GDM1 (cell line): ENCODE results near the gene DHX29.

ENCODE experiments used
- DNase-seq: peaks from one replicate; lab custom pipeline; 2025; lab: John Stamatoyannopoulos, UW

The DHX29 gene

DNA sequence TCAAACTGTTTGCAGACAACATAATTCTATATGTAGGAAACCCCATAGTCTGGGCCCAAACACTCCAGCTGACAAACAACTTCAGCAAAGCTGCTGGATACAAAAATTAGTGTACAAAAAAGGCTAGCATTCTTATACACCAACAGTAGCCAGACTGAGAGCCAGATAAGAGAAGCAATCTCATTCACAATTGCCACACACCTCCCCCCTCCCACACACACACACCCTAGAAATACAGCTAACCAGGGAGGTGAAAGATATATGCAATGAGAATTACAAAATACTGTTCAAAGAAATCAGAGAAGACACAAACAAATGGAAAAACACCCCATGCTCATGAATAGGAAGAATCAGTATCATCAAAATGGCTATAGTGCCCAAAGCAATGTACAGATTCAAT lies 9.3 kb upstream of the DHX29 start:
- no peak for DNase-seq

DNA sequence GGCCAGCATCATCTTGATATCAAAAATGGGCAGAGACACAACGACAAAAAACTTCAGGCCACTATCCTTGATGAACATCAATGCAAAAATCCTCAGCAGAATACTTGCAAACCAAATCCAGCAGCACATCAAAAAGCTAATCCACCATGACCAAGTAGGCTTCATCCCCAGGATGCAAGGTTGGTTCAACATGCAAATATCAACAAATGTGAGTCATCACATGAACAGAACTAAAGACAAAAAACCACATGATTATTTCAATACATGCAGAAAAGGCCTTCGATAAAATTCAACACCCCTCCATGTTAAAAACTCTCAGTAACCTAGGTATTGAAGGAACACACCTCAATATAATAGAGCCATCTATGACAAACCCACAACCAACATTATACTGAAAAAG lies 8.8 kb upstream of the DHX29 start:
- DNase-seq, result no peak

DNA sequence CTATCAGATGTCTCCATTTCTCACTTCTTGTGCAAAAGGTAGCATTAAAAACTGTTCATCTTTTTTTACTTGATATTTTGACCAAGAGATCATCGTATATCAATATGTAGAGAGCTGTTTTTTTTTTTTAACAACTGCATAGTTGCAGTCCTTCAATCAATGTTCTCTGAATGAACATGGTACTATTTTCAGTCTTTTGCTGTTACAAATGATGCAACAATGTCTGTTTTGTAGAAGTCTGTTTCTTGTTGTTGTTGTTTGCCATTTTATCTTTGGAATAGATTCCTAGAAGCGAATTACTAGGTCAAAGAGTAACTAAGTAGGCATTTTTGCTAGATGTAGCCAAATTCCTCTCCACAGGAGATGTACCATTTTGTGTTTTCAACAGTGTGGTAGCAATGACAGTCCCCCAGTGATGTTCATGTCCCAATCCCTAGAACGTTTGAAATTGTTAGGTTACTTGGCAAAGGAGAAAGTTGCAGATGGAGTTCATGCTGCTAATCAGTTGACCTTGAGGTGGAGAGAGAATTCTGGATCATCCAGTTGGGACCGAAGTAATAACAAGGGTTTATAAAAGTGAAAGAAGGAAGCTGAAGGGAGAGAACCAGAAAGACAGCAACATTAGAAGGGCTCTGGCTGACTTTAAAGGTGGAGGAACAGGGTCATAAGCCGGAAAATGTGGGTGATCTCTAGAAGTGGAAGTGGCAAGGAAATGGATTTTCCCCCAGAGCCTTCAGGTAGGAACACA lies 6.5 kb upstream of the DHX29 start:
- DNase-seq, result no peak

DNA sequence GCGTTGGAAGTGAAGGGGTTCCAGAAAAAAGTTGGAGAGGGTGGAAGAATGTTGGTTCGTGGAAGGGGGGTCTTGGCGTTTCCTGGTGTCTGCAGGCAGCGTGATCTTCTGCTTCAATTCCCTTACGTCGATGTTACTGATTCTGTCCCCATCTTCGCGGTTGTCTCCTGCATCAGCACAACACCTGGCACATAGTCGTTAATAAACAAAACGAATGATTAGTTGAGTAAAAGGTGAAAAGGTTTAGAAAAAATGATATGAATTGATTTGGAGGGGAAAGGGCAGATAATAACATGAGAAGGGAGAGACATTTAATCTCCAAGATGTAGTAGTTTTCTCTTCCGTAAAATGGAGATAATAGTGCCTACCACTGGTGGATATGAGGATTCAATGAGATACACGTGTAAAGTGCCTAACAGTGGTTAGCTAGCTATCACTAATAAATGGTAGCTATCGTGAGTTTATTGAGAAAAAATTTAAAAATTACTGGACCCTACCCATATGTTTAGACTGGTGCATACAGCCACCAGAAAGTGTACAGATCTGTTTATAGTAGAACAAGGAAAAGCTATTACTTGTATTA lies 851 bp upstream of the DHX29 start:
- no peak for DNase-seq

DNA sequence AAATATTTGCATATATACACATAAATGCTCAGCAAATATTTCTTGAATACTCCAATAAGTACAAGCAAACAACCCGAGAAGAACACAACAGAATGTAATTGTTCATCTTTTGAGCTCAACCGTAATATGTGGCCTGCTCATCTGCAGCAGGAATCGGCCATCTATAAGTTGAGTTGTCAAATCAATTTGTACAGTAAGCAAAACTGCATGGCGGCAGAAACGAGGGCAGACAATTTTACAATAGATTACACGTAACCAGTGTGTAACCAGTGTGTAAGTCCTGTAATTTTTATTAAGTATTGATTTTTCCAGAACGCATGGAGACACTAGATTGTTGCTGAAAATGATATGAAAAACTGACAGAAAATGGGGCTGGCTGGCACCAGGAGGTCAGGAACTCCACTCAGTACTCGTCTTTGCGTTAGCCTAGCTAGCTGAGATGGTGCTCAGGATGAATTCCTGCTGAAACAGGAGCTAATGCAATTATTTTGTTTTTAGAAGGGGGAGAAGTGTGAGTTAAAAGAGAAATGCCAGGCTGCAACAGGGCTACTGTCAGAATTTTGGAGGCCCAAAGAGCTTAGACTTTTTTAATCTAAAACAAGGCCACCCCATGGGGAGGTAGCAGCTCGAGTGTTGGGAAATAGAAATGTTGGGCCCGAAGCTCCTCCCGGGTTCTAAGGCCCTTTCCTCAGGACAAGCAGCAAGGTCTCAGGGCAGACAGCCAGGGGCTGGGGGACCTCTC lies 682 bp downstream of the DHX29 start:
- DNase-seq, result no peak

DNA sequence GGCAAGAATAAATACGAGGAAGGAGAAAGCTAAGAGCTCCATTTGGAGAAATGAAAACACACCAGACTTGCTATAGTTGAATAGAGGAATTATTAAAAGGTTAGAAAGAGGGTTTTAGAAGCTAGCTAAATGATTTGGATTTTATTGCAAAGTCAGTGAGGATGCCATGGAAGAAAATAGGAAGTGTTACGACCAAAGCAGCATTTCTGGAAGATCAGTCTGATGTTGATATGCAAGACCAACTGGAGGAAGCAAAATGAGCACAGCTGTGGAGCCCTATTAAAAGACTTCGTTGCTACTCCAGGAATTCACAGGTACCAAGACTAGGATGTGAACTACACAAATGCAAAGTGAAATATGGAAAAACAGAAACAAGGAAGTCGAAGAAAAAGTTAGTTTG lies 2.1 kb downstream of the DHX29 start:
- DNase-seq, result no peak

DNA sequence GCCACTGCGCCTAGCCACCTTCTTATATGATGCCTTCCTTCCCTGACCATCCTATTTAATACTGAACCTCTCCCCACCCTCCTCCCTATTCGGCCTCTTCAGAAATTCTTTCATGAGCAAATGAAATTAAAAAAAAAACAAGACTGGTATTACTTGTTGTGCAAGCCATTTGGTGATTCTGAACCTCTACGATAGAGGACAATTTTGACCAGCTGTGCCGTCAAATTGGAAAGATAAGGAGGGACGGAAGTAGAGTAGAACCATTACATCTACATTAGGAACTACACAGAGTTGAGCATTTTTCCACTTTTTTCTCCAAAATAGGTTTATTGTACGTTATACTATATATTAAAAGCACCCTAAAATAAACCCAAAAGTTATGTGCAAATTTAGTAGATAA lies 2.9 kb downstream of the DHX29 start:
- DNase-seq, result no peak

DNA sequence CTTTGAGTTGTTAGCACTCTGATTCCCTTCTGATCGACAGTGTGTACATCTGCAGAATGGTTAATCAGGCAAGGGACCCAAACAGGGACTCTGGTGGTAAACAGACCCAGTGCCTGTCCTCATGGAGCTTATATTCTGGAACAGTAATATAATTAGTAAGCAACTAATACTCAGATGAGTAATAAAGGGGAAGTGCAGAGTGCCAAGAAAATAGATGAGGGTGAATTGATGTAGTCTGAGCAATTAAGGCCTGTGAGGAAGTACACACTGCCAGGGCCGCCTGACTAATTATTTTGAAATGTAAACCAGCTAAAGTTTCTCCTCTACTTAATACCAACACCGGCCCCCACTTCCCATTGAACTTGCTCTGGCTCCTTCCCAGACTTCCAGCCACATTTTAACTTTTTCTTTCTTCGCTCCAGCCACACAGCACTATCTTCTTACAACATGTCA lies 4.2 kb downstream of the DHX29 start:
- DNase-seq, result no peak

DNA sequence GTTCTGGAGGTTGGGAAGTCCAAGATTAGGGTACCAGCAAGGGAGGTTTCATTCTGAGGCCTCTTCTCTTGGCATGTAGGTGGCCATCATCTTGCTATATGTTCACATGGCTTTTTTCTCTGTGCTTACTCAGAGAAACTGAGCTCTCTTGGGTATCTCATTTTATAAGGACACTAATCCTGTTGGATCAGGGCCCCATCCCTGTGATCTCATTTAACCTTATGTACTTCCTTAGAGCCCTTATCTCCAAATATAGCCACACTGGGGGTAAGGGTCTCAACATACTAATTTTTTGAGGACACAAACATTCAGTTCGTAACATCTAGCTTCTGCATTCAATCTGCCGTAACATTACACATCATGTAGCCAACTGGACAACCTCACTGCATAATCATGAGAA lies 6.6 kb downstream of the DHX29 start:
- DNase-seq, result no peak

DNA sequence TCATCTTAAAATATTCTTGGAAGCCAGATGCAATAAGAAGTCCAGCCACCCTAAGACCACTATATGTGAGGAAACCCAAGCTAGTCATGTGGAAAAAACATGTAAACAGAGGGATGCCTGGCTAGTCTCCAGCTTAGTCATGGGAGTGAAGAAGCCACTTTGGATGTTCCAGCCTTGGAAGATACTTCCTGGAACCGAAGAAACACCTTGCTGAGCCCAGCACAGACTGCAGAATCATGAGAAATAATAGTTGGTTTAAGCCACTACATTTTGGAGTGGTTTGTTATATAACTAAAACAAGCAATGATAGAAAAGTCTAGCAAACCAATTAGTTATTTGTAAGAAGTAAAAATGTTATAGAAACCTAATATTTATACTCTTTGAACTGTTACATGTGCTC lies 12.6 kb downstream of the DHX29 start:
- no peak for DNase-seq

DNA sequence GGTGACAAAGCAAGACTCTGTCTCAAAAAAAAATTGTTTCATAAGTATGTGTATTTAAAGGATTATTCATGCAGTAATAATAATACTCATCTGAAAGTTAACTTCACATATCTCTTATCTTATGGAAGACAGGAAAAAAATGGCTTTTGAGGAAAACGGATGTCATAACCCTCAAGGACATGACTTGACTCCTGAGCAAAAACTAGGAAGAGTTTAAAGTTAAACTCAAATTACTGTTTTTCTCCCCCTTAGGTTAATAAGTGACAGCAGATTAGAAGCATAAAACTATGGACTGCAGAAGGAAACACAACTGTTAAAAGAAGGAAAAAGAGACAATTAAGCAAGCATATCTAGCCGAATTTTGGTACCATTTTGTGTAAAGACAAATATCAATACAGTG lies 16.5 kb downstream of the DHX29 start:
- no peak for DNase-seq

DNA sequence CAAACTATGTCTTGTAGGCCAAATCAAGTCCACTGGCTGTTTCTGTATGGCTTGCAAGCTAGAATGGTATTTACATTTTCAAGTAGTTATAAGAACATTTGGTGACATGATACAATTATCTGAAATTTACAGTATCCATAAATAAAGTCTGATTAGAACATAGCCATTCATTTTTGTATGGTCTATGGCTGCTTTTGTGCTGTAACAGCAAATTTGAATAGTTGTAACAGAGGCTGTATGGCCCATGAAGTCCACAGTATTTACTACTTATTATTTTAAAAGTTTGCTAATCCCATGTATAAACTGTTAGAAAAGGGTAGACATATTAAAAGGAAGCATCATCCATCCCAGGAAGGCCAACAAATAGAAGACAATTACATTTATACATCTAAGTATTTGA lies 17.7 kb downstream of the DHX29 start:
- no peak for DNase-seq

DNA sequence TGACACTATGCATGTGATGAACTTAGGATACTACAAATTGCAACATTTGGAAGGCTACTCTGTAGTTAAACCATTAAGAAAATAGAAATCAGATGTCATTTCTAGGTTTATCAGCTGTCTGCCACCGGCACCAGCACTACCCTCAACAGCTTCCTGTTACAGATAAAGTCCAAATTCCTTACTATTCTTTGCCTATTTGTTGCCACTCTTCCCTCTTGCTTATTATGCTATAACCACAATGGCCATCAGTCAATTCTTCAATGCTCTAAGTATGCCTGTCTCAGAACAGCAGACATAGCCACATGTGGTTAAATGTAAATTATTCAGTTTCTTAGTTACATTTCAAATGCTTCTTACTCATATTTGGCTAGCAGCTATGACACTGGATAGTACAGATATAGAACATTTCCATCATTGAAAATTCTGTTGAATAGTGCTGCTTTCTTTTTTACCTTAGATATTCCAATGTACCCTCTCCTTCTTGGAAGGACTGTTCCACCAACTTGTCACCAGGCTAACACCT lies 21.0 kb downstream of the DHX29 start:
- DNase-seq, result no peak

DNA sequence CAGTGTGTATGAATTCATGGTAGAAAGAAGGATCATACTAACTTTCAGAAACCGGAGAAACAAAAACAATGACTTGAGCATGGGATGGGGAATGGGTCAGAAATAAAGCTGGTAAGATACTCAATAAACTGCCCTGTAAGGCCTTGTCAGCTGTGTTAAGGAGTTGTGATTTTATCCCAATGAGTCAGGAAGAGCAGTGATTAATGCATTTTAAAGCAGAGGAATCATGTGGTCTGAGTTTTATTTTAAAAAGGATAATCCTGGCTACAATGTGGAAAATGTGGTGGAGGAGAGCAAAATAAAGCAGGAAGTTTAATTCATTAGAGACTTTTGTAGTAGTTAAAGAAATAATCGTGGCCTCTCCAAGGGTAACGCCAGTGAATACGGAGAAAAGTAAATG lies 28.7 kb downstream of the DHX29 start:
- no peak for DNase-seq

DNA sequence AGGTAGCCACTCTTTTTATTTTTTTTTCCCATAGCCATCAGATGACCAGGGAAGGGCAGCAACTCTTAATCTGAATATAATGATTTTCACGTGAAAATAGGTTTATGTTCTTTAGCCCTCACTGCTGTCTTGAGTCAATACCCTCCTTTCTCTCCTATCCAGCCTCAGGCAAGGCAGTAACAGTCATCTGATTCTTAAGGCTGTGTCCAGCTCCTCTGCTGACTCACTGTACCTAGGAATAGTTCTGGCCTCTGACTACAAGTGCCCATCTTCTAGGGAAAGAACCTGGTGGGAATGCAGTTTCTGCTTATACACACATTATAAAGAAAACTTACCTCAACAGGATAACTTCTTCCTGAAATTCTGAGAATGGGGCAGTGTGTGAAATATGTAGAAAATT lies 30.7 kb downstream of the DHX29 start:
- no peak for DNase-seq

DNA sequence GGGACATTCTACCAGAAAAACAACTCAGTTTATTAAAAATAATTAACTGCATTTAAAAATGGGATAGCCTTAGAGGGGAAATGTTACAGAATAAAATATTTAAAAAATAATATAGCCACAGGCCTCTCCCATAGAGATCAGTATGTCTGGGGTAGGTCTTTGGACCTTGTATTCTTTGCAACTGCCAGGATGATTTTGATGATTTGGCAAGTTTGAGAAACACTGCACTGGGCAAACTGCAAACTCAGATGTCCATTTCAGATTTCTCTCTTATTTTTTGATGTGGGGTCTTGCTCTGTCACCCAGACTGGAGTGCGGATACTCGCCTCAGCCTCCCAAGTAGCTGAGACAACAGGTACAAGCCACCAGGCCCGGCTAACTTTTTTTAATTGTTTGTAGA lies 49.2 kb downstream of the DHX29 start:
- no peak for DNase-seq

DNA sequence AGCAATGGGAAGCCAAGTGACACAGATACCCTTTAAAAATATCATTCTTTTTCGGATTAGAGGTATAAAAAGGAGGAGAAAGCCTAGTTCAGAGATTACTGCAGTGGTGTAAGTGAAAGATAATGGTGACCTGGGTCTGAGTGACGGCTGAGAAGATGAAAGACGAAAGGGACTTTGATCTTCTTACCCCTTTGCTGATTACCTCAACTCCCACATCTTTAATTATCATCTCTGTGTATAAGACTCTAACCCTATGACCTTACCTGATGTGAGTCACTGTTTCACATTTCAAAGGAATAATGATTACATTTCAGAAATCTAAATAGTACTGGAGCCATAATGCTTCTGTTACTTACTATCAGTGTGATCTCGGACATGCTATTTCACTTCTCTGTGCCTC lies 52.7 kb downstream of the DHX29 start:
- DNase-seq, result no peak

DNA sequence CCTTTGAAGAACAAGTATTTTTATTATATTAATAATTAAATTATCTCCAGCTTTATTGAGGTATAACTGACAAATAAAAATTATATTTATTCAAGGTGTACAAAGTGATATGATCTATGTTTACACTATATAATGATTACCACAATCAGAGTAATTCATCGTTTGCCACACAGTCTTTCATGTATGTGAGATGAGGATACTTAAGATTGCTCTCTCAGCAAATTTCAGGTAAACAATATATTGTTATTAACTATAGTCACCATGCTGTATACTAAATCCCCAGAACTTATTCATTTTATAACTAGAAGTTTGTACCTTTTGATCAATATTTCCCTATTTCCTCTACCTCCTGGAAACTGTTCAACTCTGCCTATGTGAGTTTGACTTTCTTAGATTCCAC lies 57.4 kb downstream of the DHX29 start:
- DNase-seq, result no peak

DNA sequence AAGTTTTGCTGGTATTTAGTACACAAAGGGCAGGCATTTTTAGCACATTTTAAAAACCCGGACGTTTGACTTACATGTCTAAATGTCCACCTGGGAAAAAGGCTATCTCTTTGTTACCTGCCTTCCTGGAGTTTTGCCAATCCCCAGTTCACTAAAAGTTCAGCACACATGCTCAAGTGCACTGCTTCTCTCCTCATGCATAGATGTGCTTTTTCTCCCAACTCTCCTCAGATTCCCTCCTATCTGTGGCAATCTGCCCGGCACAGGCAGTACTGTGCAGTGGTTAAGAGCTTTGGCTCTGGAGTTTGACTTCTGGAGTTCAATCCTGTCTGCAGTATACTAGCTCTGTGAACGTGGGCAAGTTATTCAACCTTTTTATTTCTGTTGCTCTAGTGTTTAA lies 65.7 kb downstream of the DHX29 start:
- DNase-seq, result no peak

DNA sequence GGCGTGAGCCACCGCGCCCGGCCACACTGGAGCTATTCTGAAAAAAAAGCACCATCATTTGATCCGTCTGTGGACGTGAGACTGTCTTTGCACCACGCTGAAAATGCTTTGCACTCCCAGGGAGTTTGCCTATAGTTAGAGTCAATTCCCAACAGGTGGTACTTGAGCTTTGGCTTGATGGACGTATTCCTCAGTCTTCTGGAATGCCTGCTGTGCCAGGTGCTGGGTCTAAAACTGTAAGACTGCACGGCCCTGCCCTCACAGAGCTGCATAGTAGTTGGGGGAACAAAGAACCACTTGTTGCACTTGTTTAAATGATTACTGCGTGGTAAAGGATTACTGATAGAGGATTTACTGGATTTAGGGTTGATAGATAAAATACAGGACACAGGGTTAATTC lies 70.7 kb downstream of the DHX29 start:
- no peak for DNase-seq

DNA sequence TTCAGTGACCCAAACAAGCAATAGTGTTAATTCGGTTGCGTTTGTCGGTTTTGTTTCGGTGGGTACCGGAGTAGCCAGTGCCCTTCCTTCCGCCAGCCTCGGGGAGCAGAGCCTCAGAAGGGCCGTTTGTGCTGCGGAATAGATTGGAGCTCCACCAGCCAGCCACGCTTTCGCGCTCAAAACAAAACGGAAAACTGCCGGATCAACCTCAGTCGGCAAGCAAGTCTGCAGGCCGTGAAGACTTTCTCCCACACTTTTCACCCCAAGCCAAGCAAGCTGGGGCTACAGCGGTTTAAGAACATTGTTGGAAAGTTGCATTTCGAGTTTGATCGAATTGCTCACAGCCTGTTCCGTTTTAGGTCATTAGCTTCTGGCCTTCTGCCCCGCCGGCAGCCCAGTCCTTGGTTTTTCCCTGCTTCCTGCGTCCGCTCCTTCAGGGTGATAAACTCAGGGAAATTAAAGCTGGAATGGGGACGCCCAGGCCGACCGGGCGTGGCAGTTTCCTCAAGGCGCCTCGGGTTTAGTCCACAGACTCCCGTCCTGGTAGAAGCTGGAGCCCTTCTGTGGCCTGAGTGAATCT lies 73.3 kb downstream of the DHX29 start:
- DNase-seq, result no peak

DNA sequence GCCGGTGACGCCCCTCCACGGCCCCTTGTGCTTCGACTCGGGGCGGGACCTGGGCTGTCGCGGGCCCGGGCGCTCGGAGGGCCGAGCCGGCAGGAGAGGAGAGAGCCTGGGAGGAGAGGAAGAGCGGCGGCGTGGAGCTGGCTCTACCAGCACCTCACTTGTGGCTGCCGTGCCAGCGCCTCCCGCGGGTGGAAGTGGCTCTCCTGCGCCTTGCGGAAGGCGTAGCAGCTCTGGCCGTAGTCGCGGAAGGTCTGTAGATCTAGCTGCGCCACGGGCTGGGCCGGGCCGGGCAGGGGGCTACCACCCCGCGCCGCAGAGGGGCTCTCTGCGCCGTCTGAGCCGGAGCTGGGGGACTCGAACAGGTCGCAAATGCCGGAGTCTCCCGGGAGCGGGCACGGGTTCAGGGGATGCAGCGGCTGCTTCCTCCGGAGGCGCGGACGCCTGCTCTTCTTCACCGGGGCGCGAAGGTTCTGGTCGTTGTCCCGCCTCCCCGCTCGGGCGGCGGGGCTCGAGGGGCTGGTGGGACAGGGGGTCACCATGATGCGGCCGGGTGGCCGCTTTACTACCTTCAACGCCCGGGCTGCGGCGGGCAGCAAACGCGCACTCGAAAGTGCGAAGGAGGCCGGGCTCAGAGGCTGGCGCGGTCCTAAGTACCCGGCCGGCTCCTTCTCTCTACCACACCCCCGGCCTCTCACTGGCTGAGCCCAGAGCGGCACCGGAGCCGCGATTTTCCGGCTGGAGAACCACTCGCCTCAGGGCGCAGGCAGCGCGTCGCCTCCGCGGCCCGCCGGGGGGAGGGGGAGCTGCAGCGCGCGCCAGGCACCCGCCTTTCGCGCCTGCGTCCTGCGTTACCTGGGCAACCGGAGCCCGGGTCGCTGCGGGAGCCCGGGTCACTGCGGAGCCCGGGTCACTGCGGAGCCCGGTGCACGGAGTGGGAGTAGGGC lies 74.2 kb downstream of the DHX29 start, which contains the start of gene CCNO:
Gene CCNO, minus strand, starts transcription at position 624 of the 944 bp plus-strand sequence. Its CDS starts 85 bp downstream, at position 539.
- DNase-seq, result no peak
